HepG2 (cell line): ENCODE results near the gene CAMK2D. TPM values are rescaled to one million over a fixed set of nuclear protein-coding genes. Genes with fewer than 3 reads are reported as not detected.

Source experiments
- ATAC-seq: fragments of 200-7000 bp; cut with Tn5 transposase; 3 replicates; pipeline ENCODE4 v1.9.1; 2020; ENCODE audit warnings: mild to moderate bottlenecking, moderate library complexity
- BruUV-seq: library from RNA; stranded (reverse); fragments of 400-500 nt; replicated peaks from 2 replicates; lab custom pipeline; 2021; lab: Mats Ljungman, UMichigan
- CTCF ChIA-PET: fragments of 300-600 bp; formaldehyde crosslinking; extraction: SDS; loops from one replicate; lab custom pipeline; 2021; ENCODE audit warnings: low total read pairs, inconsistent platforms, low intra/inter-chr PET ratio; lab: Yijun Ruan, JAX
- POLR2A ChIA-PET: fragments of 350-600 bp; sonication (Branson Sonifier 250); formaldehyde crosslinking; loops from one replicate; lab custom pipeline; 2020; ENCODE audit warnings: antibody characterized with exemption, inconsistent platforms; lab: Yijun Ruan, JAX
- DNase-seq: peaks from one replicate; pipeline ENCODE4 v3.0.0-alpha.2; 2015; ENCODE audit warnings: low spot score
- FAIRE-seq: peaks from 3 replicates; lab custom pipeline; 2011; peaks lifted over from hg19 to GRCh38; lab: Jason Lieb, UNC
- H2AFZ ChIP-seq: one replicate; pipeline ENCODE4 v1.6.1; 2011; ENCODE audit warnings: low read length, inconsistent platforms
- H3K27ac ChIP-seq: fragments of 300-600 bp; 3 replicates; pipeline ENCODE4 v1.8.0; 2011; ENCODE audit warnings: mixed run types, mild to moderate bottlenecking, mixed read lengths, low read length, inconsistent platforms; ENCODE audit not compliant: insufficient read depth; ENCODE audit errors: extremely low read length
- H3K27me3 ChIP-seq, 2 experiments: fragments of 200-600 bp in 1 of 2; 2 replicates in 1 of 2; 3 replicates in 1 of 2; pipeline versions ENCODE4 v1.6.0 to v1.8.0; 2011; ENCODE audit warnings: low read length in 2 of 2, mild to moderate bottlenecking in 2 of 2, moderate library complexity in 2 of 2, inconsistent platforms in 1 of 2; ENCODE audit not compliant: insufficient read depth in 2 of 2, control insufficient read depth in 1 of 2
- H3K36me3 ChIP-seq, 2 experiments: fragments of 200-600 bp in 1 of 2; replicated peaks in 1 of 2; 2 replicates in 1 of 2; 3 replicates in 1 of 2; pipeline versions ENCODE4 v1.5.1 to v1.8.0; 2011; ENCODE audit warnings: low read length in 2 of 2, inconsistent platforms in 1 of 2; ENCODE audit not compliant: insufficient read depth in 2 of 2, control insufficient read depth in 1 of 2
- H3K4me1 ChIP-seq: 2 replicates; pipeline ENCODE4 v1.5.1; 2012; ENCODE audit warnings: low read length, inconsistent platforms; ENCODE audit not compliant: insufficient read depth
- H3K4me2 ChIP-seq: 2 replicates; pipeline ENCODE4 v1.6.0; 2011; ENCODE audit warnings: low read depth, low read length, inconsistent platforms
- H3K4me3 ChIP-seq, 3 experiments: fragments of 200-600 bp in 1 of 3; sonication (generic), shearing (Covaris generic) in 1 of 3; replicated peaks in 1 of 3; 2 replicates each; pipeline ENCODE4 v1.5.1; 2011 to 2016; ENCODE audit warnings: low read length in 3 of 3, inconsistent platforms in 2 of 3, low read depth in 2 of 3, mild to moderate bottlenecking in 2 of 3, control low read depth in 1 of 3, mixed read lengths in 1 of 3; ENCODE audit not compliant: insufficient read depth in 1 of 3
- H3K79me2 ChIP-seq: one replicate; pipeline ENCODE4 v1.6.1; 2011; ENCODE audit warnings: low read length, inconsistent platforms; ENCODE audit not compliant: insufficient read depth
- H3K9ac ChIP-seq: 2 replicates; pipeline ENCODE4 v1.6.0; 2011; ENCODE audit warnings: mild to moderate bottlenecking, low read depth, low read length, inconsistent platforms; ENCODE audit not compliant: insufficient read depth
- H3K9me3 ChIP-seq: 2 replicates; pipeline ENCODE4 v1.5.1; 2012; ENCODE audit warnings: mild to moderate bottlenecking, low read length
- H4K20me1 ChIP-seq: 2 replicates; pipeline ENCODE4 v1.6.0; 2011; ENCODE audit warnings: inconsistent platforms, mild to moderate bottlenecking, low read length, moderate library complexity; ENCODE audit not compliant: insufficient read depth
- FOSL1 ChIP-seq: sonication (generic); formaldehyde crosslinking; IDR thresholded peaks from 2 replicates; pipeline ENCODE4 v1.9.0; 2021; ENCODE audit warnings: missing genetic modification reagents, borderline replicate concordance
- HNRNPH1 ChIP-seq: fragments of 200-400 bp; formaldehyde crosslinking; optimal IDR thresholded peaks from 2 replicates; pipeline ENCODE3; 2017; ENCODE audit warnings: mild to moderate bottlenecking, low read depth, low read length
- MAFG ChIP-seq: sonication (generic); formaldehyde crosslinking; IDR thresholded peaks from 2 replicates; pipeline ENCODE4 v1.5.1; 2020; ENCODE audit warnings: mild to moderate bottlenecking, missing genetic modification reagents
- POLR2A ChIP-seq, 2 experiments: IDR thresholded peaks; 2 replicates each; pipeline ENCODE4 v1.6.1; 2011; ENCODE audit warnings: low read depth in 2 of 2, low read length in 2 of 2, mild to moderate bottlenecking in 1 of 2, moderate library complexity in 1 of 2; ENCODE audit not compliant: insufficient read depth in 1 of 2
- POLR2AphosphoS5 ChIP-seq: IDR thresholded peaks from 2 replicates; pipeline ENCODE4 v1.6.1; 2012; ENCODE audit warnings: low read depth, low read length
- ZNF235 ChIP-seq: sonication (generic); formaldehyde crosslinking; IDR thresholded peaks from 2 replicates; pipeline ENCODE4 v1.8.1; 2023; ENCODE audit warnings: mild to moderate bottlenecking, missing genetic modification reagents, borderline replicate concordance
- ZSCAN21 ChIP-seq: sonication (generic); formaldehyde crosslinking; IDR thresholded peaks from 2 replicates; pipeline ENCODE4 v1.8.0; 2022; ENCODE audit warnings: mild to moderate bottlenecking, missing genetic modification reagents, moderate library complexity, borderline replicate concordance
- WGBS: methylation state at CpG from one replicate; pipeline ENCODE4 v1.1.6; 2017; ENCODE audit warnings: low lambda C conversion rate; 5-methylcytosine and 5-hydroxymethylcytosine counted together
- in situ Hi-C: cut with HindIII; loops from 2 replicates; pipeline ENCODE4 v1.10.0; 2017; ENCODE audit warnings: low pct_unique_long_range_greater_than_20kb; ENCODE audit not compliant: extremely low pct_ligation_motif_present
- intact Hi-C: fragments of 100-400 bp; cut with micrococcal nuclease; formaldehyde crosslinking; loops from one replicate; pipeline ENCODE4 v1.10.0; 2022; ENCODE audit not compliant: unreplicated experiment
- polyA plus RNA-seq, 8 experiments: library from polyadenylated mRNA; depleted of rRNA in 3 of 8; stranded (reverse) in 7 of 8; unstranded in 1 of 8; fragments of >200 nt; fragmentation: Illumina TruSeq in 4 of 8; extraction: Trizol in 4 of 8; gene quantifications; 2 replicates each; pipeline versions ENCODE4 v1.2.1 to v1.2.3, GENCODE V29; 2011 to 2016; ENCODE audit warnings: low read depth in 4 of 8, missing spikeins in 1 of 8, mixed read lengths in 1 of 8; ENCODE audit not compliant: insufficient read depth in 1 of 8
- total RNA-seq, 5 experiments: library from RNA; depleted of rRNA; stranded (reverse); fragments of >200 nt; fragmentation: Illumina TruSeq; extraction: Trizol; gene quantifications; 2 replicates each; pipeline ENCODE4 v1.2.3, GENCODE V29; 2016; ENCODE audit warnings: low read depth in 1 of 5
- TF ChIP-seq, protein P1 (sequence below): IDR thresholded peaks from 2 replicates; pipeline ENCODE4 v1.6.1; 2016; ENCODE audit warnings: low read depth, missing genetic modification reagents, missing compliant biosample characterization
- TF ChIP-seq, protein P2 (sequence below): sonication (generic); formaldehyde crosslinking; conservative IDR thresholded peaks from 2 replicates; pipeline ENCODE4 v1.8.0; 2022; ENCODE audit warnings: mild to moderate bottlenecking, moderate library complexity, missing genetic modification reagents
- TF ChIP-seq, protein P3 (sequence below): sonication (generic); formaldehyde crosslinking; IDR thresholded peaks from 2 replicates; pipeline ENCODE4 v1.5.0; 2020; ENCODE audit warnings: missing genetic modification reagents
- TF ChIP-seq, protein P4 (sequence below): IDR thresholded peaks from 2 replicates; pipeline ENCODE4 v1.6.1; 2016; ENCODE audit warnings: low read depth, borderline replicate concordance
- TF ChIP-seq, protein P5 (sequence below), 2 experiments: sonication (generic) in 1 of 2; formaldehyde crosslinking in 1 of 2; IDR thresholded peaks; 2 replicates each; pipeline versions ENCODE4 v1.4.0 to v1.6.1; 2016 to 2020; ENCODE audit warnings: borderline replicate concordance in 1 of 2, low read depth in 1 of 2, mild to moderate bottlenecking in 1 of 2, missing genetic modification reagents in 1 of 2

The CAMK2D gene
- total and polyA plus RNA-seq, 2 of the 13 experiments (the other 11 are each of a cell fraction or from before 2014, with no cell fraction given), result 18.0 to 65.4 TPM

DNA sequence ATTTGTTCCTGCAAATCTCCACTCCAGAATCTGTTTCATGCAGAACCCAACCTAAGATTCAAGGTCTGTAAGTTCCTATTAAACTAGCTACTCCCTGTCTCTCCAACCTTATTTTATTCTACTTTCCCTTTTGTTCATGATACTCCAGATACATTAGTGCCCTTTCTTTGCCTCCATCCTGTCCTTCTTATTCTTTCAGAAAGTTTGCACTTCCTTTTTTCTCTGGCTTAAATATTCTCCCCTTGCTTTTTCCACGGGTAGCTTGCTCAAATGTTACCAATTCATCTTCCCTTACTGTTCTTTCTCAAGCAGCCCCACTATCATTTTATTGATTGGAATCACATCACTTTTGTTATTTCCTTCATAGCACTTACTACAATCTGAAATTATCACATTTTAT, 72.1 kb downstream of the CAMK2D start:
- no peak for FAIRE-seq
- DNase-seq, result no peak
- Histone ChIP-seq H2AFZ (no peak overlapping the region), H3K4me2 (no peak overlapping the region), H4K20me1 (no peaks in the 10 kb centered on the region; the same call in 1 of the 2 replicates), H3K36me3 (peaks cover 0 to 4% of the 10 kb centered on the region in 2 experiments; a peak in 2 of 5 replicates), H3K4me1 (peaks cover 25% of the 10 kb centered on the region), H3K9me3 (no peaks in the 10 kb centered on the region), H3K4me3 (no peak overlapping the region), H3K79me2 (peaks cover 6% of the 10 kb centered on the region), H3K9ac (no peak overlapping the region), H3K27ac (no peak overlapping the region), H3K27me3 (no peaks in the 10 kb centered on the region)
- ATAC-seq, result no peak
- in situ Hi-C loops, result no loop called here
- WGBS, result 86% methylated on average over 1 of the region's 1 CpG
- CTCF ChIA-PET, result no interaction called here
- intact Hi-C loops, result no loop called here
- POLR2A ChIA-PET, result no interaction called here
- BruUV-seq, result no TSS peak
- TF ChIP-seq MAFG (CRISPR knock-in tag), result no peak
- TF ChIP-seq, protein P1, sequence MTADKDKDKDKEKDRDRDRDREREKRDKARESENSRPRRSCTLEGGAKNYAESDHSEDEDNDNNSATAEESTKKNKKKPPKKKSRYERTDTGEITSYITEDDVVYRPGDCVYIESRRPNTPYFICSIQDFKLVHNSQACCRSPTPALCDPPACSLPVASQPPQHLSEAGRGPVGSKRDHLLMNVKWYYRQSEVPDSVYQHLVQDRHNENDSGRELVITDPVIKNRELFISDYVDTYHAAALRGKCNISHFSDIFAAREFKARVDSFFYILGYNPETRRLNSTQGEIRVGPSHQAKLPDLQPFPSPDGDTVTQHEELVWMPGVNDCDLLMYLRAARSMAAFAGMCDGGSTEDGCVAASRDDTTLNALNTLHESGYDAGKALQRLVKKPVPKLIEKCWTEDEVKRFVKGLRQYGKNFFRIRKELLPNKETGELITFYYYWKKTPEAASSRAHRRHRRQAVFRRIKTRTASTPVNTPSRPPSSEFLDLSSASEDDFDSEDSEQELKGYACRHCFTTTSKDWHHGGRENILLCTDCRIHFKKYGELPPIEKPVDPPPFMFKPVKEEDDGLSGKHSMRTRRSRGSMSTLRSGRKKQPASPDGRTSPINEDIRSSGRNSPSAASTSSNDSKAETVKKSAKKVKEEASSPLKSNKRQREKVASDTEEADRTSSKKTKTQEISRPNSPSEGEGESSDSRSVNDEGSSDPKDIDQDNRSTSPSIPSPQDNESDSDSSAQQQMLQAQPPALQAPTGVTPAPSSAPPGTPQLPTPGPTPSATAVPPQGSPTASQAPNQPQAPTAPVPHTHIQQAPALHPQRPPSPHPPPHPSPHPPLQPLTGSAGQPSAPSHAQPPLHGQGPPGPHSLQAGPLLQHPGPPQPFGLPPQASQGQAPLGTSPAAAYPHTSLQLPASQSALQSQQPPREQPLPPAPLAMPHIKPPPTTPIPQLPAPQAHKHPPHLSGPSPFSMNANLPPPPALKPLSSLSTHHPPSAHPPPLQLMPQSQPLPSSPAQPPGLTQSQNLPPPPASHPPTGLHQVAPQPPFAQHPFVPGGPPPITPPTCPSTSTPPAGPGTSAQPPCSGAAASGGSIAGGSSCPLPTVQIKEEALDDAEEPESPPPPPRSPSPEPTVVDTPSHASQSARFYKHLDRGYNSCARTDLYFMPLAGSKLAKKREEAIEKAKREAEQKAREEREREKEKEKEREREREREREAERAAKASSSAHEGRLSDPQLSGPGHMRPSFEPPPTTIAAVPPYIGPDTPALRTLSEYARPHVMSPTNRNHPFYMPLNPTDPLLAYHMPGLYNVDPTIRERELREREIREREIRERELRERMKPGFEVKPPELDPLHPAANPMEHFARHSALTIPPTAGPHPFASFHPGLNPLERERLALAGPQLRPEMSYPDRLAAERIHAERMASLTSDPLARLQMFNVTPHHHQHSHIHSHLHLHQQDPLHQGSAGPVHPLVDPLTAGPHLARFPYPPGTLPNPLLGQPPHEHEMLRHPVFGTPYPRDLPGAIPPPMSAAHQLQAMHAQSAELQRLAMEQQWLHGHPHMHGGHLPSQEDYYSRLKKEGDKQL (CRISPR knock-in tag), result no peak
- TF ChIP-seq, protein P2, sequence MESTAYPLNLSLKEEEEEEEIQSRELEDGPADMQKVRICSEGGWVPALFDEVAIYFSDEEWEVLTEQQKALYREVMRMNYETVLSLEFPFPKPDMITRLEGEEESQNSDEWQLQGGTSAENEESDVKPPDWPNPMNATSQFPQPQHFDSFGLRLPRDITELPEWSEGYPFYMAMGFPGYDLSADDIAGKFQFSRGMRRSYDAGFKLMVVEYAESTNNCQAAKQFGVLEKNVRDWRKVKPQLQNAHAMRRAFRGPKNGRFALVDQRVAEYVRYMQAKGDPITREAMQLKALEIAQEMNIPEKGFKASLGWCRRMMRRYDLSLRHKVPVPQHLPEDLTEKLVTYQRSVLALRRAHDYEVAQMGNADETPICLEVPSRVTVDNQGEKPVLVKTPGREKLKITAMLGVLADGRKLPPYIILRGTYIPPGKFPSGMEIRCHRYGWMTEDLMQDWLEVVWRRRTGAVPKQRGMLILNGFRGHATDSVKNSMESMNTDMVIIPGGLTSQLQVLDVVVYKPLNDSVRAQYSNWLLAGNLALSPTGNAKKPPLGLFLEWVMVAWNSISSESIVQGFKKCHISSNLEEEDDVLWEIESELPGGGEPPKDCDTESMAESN, result no peak
- no peak for TF ChIP-seq ZNF235
- TF ChIP-seq HNRNPH1, result no peak
- no peak for TF ChIP-seq FOSL1
- TF ChIP-seq, protein P3, sequence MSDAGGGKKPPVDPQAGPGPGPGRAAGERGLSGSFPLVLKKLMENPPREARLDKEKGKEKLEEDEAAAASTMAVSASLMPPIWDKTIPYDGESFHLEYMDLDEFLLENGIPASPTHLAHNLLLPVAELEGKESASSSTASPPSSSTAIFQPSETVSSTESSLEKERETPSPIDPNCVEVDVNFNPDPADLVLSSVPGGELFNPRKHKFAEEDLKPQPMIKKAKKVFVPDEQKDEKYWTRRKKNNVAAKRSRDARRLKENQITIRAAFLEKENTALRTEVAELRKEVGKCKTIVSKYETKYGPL (CRISPR knock-in tag), result no peak
- no peak for TF ChIP-seq POLR2A (IDR thresholded peaks at IDR 0.05; ENCODE audit: insufficient read depth in 1 of 2, low read depth in 2 of 2, low read length in 2 of 2)
- TF ChIP-seq ZSCAN21 (CRISPR knock-in tag), result no peak
- no peak for TF ChIP-seq POLR2AphosphoS5
- TF ChIP-seq, protein P4, sequence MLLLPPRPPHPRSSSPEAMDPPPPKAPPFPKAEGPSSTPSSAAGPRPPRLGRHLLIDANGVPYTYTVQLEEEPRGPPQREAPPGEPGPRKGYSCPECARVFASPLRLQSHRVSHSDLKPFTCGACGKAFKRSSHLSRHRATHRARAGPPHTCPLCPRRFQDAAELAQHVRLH (CRISPR knock-in tag), result no peak
- TF ChIP-seq, protein P5, sequence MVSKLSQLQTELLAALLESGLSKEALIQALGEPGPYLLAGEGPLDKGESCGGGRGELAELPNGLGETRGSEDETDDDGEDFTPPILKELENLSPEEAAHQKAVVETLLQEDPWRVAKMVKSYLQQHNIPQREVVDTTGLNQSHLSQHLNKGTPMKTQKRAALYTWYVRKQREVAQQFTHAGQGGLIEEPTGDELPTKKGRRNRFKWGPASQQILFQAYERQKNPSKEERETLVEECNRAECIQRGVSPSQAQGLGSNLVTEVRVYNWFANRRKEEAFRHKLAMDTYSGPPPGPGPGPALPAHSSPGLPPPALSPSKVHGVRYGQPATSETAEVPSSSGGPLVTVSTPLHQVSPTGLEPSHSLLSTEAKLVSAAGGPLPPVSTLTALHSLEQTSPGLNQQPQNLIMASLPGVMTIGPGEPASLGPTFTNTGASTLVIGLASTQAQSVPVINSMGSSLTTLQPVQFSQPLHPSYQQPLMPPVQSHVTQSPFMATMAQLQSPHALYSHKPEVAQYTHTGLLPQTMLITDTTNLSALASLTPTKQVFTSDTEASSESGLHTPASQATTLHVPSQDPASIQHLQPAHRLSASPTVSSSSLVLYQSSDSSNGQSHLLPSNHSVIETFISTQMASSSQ (IDR thresholded peaks at IDR 0.05; ENCODE audit: low read depth), result no peak
- TF ChIP-seq, protein P5 (CRISPR knock-in tag; IDR thresholded peaks at IDR 0.05; ENCODE audit: borderline replicate concordance), result no peak
